ENCODE measurements around the gene GPR65.

GPR65 gene

DNA sequence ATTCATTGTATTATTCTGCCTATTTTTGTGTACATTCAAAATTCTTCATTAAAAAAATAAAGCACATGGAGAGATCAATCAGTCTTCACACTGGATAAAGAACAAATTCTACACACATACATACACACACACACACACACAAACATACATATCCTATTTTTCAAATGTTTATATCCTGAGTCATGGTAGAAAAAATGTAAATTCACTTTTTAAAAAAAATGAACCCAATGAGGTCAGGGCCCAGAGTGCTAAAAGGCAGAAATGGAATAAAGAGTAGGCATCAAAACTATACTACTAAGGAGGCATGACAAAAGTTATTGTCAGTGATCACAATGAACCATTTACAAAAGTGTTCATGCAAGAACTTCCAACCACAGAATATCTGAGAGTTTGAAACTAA is 29.3 kb upstream of the GPR65 start:
- CTCF ChIA-PET = no interaction called here
- H3K4me3 ChIP-seq (ENCODE audit: low read depth, low read length) = no peak overlapping the region
- POLR2A ChIA-PET = no interaction called here
- no peak overlapping the region for H3K27ac ChIP-seq (ENCODE audit: extremely low read depth, low read depth, low read length)
- H3K36me3 ChIP-seq (ENCODE audit: control insufficient read depth in 2 of 2, insufficient read depth in 1 of 2, low read length in 2 of 2) = no peaks in the 10 kb centered on the region
- TF ChIP-seq, protein P1, sequence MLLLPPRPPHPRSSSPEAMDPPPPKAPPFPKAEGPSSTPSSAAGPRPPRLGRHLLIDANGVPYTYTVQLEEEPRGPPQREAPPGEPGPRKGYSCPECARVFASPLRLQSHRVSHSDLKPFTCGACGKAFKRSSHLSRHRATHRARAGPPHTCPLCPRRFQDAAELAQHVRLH (tag by site-specific recombination; IDR thresholded peaks at IDR 0.05) = no peak
- TF ChIP-seq, protein P2, sequence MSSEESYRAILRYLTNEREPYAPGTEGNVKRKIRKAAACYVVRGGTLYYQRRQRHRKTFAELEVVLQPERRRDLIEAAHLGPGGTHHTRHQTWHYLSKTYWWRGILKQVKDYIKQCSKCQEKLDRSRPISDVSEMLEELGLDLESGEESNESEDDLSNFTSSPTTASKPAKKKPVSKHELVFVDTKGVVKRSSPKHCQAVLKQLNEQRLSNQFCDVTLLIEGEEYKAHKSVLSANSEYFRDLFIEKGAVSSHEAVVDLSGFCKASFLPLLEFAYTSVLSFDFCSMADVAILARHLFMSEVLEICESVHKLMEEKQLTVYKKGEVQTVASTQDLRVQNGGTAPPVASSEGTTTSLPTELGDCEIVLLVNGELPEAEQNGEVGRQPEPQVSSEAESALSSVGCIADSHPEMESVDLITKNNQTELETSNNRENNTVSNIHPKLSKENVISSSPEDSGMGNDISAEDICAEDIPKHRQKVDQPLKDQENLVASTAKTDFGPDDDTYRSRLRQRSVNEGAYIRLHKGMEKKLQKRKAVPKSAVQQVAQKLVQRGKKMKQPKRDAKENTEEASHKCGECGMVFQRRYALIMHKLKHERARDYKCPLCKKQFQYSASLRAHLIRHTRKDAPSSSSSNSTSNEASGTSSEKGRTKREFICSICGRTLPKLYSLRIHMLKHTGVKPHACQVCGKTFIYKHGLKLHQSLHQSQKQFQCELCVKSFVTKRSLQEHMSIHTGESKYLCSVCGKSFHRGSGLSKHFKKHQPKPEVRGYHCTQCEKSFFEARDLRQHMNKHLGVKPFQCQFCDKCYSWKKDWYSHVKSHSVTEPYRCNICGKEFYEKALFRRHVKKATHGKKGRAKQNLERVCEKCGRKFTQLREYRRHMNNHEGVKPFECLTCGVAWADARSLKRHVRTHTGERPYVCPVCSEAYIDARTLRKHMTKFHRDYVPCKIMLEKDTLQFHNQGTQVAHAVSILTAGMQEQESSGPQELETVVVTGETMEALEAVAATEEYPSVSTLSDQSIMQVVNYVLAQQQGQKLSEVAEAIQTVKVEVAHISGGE (tag by site-specific recombination; conservative IDR thresholded peaks at IDR 0.05; ENCODE audit: low read depth) = no peak
- no peaks in the 10 kb centered on the region for H3K9me3 ChIP-seq (ENCODE audit: control insufficient read depth, insufficient read depth, low read depth, low read length)
- H3K4me1 ChIP-seq (ENCODE audit: control insufficient read depth, insufficient read depth, low read length) = no peaks in the 10 kb centered on the region

DNA sequence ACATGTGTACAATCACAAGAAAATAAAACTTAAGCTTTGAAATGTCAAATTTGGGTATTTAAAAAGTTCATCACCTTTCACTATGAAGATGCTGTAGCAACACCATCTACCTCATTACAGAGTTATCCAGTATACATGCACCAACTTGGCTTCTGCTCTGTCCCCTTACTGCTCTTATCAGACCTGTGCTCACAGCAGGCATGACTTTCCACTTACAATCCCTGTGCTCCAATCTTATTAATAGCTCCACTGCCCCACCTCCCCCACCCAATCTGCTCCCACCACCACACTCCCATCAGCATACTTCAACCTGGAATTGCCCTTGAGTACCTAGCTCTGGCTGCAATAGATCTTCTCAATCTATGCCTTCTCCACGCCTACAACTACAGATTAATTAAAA is 25.2 kb upstream of the GPR65 start:
- Histone ChIP-seq H3K4me1 (ENCODE audit: control insufficient read depth, insufficient read depth, low read length) (no peaks in the 10 kb centered on the region), H3K27ac (ENCODE audit: extremely low read depth, low read depth, low read length) (no peak overlapping the region), H3K4me3 (ENCODE audit: low read depth, low read length) (no peak overlapping the region), H3K36me3 (ENCODE audit: control insufficient read depth in 2 of 2, insufficient read depth in 1 of 2, low read length in 2 of 2) (no peaks in the 10 kb centered on the region), H3K9me3 (ENCODE audit: control insufficient read depth, insufficient read depth, low read depth, low read length) (no peaks in the 10 kb centered on the region)
- ChIA-PET CTCF (no interaction called here), POLR2A (no interaction called here)
- TF ChIP-seq, protein P2 (tag by site-specific recombination; conservative IDR thresholded peaks at IDR 0.05; ENCODE audit: low read depth) = no peak
- TF ChIP-seq ZNF366 (tag by site-specific recombination; conservative IDR thresholded peaks at IDR 0.05) (no peak), ZNF701 (tag by site-specific recombination; IDR thresholded peaks at IDR 0.05) (no peak), ZNF138 (tag by site-specific recombination; IDR thresholded peaks at IDR 0.05; ENCODE audit: borderline replicate concordance) (no peak), ZNF624 (tag by site-specific recombination; IDR thresholded peaks at IDR 0.05) (no peak), ZNF324 (tag by site-specific recombination; IDR thresholded peaks at IDR 0.05) (no peak), ZNF658 (tag by site-specific recombination; IDR thresholded peaks at IDR 0.05) (no peak), ZNF10 (tag by site-specific recombination; IDR thresholded peaks at IDR 0.05) (no peak), REPIN1 (tag by site-specific recombination; IDR thresholded peaks at IDR 0.05; ENCODE audit: low read depth) (no peak), ZNF174 (tag by site-specific recombination; IDR thresholded peaks at IDR 0.05) (no peak), RBAK (tag by site-specific recombination; IDR thresholded peaks at IDR 0.05) (no peak), ZNF394 (tag by site-specific recombination; IDR thresholded peaks at IDR 0.05; ENCODE audit: borderline replicate concordance) (no peak), ZBTB21 (tag by site-specific recombination; IDR thresholded peaks at IDR 0.05) (no peak), ZIC2 (tag by site-specific recombination; IDR thresholded peaks at IDR 0.05) (no peak), ZNF404 (tag by site-specific recombination; IDR thresholded peaks at IDR 0.05) (no peak), BCL11A (tag by site-specific recombination; IDR thresholded peaks at IDR 0.05; ENCODE audit: low read depth) (no peak), ZNF623 (tag by site-specific recombination; IDR thresholded peaks at IDR 0.05) (no peak), ZNF341 (tag by site-specific recombination; IDR thresholded peaks at IDR 0.05; ENCODE audit: low read depth) (no peak), TCF7L2 (IDR thresholded peaks at IDR 0.05; ENCODE audit: borderline replicate concordance, low read depth, low read length) (no peak), HOXD13 (CRISPR knock-in tag; IDR thresholded peaks at IDR 0.05; ENCODE audit: borderline replicate concordance) (no peak)
